K562 (cell line): Measurements from ENCODE around the gene CNTN4. TPM values are rescaled to one million over a fixed set of nuclear protein-coding genes. Genes with fewer than 3 reads are reported as not detected.

Experiments used
- ATAC-seq: fragments of 200-7000 bp; cut with Tn5 transposase; 3 replicates; pipeline ENCODE4 v1.9.1; 2020; ENCODE audit warnings: moderate library complexity
- BruUV-seq: library from RNA; stranded (reverse); fragments of 400-500 nt; replicated peaks from 2 replicates; lab custom pipeline; 2021; lab: Mats Ljungman, UMichigan
- CTCF ChIA-PET: fragments of 300-600 bp; formaldehyde crosslinking; extraction: SDS; loops from one replicate; lab custom pipeline; 2021; ENCODE audit warnings: low intra/inter-chr PET ratio; lab: Yijun Ruan, JAX
- POLR2A ChIA-PET: fragments of 300-600, 350-650 bp; sonication (Branson Sonifier 250); formaldehyde crosslinking; extraction: SDS; loops from one replicate; lab custom pipeline; 2021; ENCODE audit warnings: antibody characterized with exemption, inconsistent platforms; lab: Yijun Ruan, JAX
- DNase-seq, 4 experiments: peaks; one replicate each; pipeline versions ENCODE4 v3.0.0 to v3.0.0-alpha.2; 2011 to 2018; ENCODE audit warnings: low spot score in 3 of 4, mixed read lengths in 3 of 4; ENCODE audit errors: extremely low read depth in 1 of 4
- FAIRE-seq: peaks from 2 replicates; lab custom pipeline; 2011; peaks lifted over from hg19 to GRCh38; lab: Jason Lieb, UNC
- H2AFZ ChIP-seq: 2 replicates; pipeline ENCODE4 v1.6.0; 2011; ENCODE audit warnings: low read depth, low read length, control low read depth, inconsistent platforms
- H3K27ac ChIP-seq: fragments of 200-600 bp; 3 replicates; pipeline ENCODE4 v1.8.0; 2011; ENCODE audit warnings: low read depth, mild to moderate bottlenecking, control low read depth, inconsistent platforms, low read length, moderate library complexity, mixed read lengths; ENCODE audit errors: extremely low read depth
- H3K27me3 ChIP-seq, 2 experiments: fragments of 300-600 bp in 1 of 2; 2 replicates in 1 of 2; 3 replicates in 1 of 2; pipeline versions ENCODE4 v1.6.0 to v1.8.0; 2011; ENCODE audit warnings: inconsistent platforms in 2 of 2, low read length in 2 of 2, mild to moderate bottlenecking in 1 of 2, mixed read lengths in 1 of 2, moderate library complexity in 1 of 2; ENCODE audit not compliant: control insufficient read depth in 2 of 2, insufficient read depth in 2 of 2
- H3K36me3 ChIP-seq: fragments of 300-600 bp; 3 replicates; pipeline ENCODE4 v1.8.0; 2011; ENCODE audit warnings: mild to moderate bottlenecking, low read length, inconsistent platforms; ENCODE audit not compliant: control insufficient read depth, insufficient read depth
- H3K4me1 ChIP-seq, 2 experiments: fragments of 200-600 bp in 1 of 2; replicated peaks in 1 of 2; 2 replicates in 1 of 2; 3 replicates in 1 of 2; pipeline versions ENCODE4 v1.5.1 to v1.8.0; 2011; ENCODE audit warnings: inconsistent platforms in 2 of 2, low read length in 2 of 2, mild to moderate bottlenecking in 1 of 2, mixed read lengths in 1 of 2, moderate library complexity in 1 of 2; ENCODE audit not compliant: control insufficient read depth in 2 of 2, insufficient read depth in 2 of 2
- H3K4me2 ChIP-seq: 2 replicates; pipeline ENCODE4 v1.6.1; 2011; ENCODE audit warnings: low read length, control low read depth, inconsistent platforms, mixed read lengths; ENCODE audit not compliant: insufficient read depth
- H3K4me3 ChIP-seq: fragments of 200-600 bp; sonication (generic), shearing (Covaris generic); 2 replicates; pipeline ENCODE4 v1.5.1; 2016; ENCODE audit warnings: control low read depth, inconsistent platforms
- H3K79me2 ChIP-seq: fragments of 200-600 bp; 3 replicates; pipeline ENCODE4 v1.8.0; 2011; ENCODE audit warnings: low read length, inconsistent platforms; ENCODE audit not compliant: control insufficient read depth, insufficient read depth
- H3K9ac ChIP-seq, 2 experiments: 2 replicates each; pipeline versions ENCODE4 v1.6.0 to v1.6.1; 2011; ENCODE audit warnings: low read depth in 2 of 2, low read length in 2 of 2, control low read depth in 1 of 2, inconsistent platforms in 1 of 2, mild to moderate bottlenecking in 1 of 2, mixed read lengths in 1 of 2; ENCODE audit not compliant: insufficient read depth in 1 of 2
- H3K9me1 ChIP-seq: one replicate; pipeline ENCODE4 v1.6.0; 2011; ENCODE audit warnings: inconsistent platforms, mild to moderate bottlenecking, low read length, moderate library complexity; ENCODE audit not compliant: control insufficient read depth, insufficient read depth
- H3K9me3 ChIP-seq: replicated peaks from 2 replicates; pipeline ENCODE4 v1.5.1; 2011; ENCODE audit warnings: low read depth, low read length, inconsistent platforms; ENCODE audit not compliant: control insufficient read depth, insufficient read depth
- H4K20me1 ChIP-seq: replicated peaks from 2 replicates; pipeline ENCODE4 v1.6.1; 2011; ENCODE audit warnings: low read length, inconsistent platforms, mixed read lengths; ENCODE audit not compliant: control insufficient read depth, insufficient read depth
- ARID3B ChIP-seq: fragments of 250-450 bp; sonication (Bioruptor Pico); IDR thresholded peaks from 2 replicates; pipeline ENCODE4 v1.4.0; 2020; ENCODE audit warnings: borderline replicate concordance
- EP400 ChIP-seq: fragments of 450-650 bp; IDR thresholded peaks from 2 replicates; pipeline ENCODE4 v1.6.1; 2017; ENCODE audit warnings: antibody characterized with exemption, mild to moderate bottlenecking, moderate library complexity
- ESRRB ChIP-seq: fragments of 250-450 bp; sonication (Bioruptor Pico); IDR thresholded peaks from 2 replicates; pipeline ENCODE4 v1.5.0; 2020; ENCODE audit warnings: mild to moderate bottlenecking, moderate library complexity, borderline replicate concordance
- ETS2 ChIP-seq: IDR thresholded peaks from 2 replicates; pipeline ENCODE4 v1.6.1; 2016; ENCODE audit warnings: borderline replicate concordance, missing genetic modification characterization, mild to moderate bottlenecking, moderate library complexity, missing compliant biosample characterization; ENCODE audit not compliant: poor library complexity, severe bottlenecking
- GTF2A2 ChIP-seq: IDR thresholded peaks from 2 replicates; pipeline ENCODE4 v1.6.1; 2016; ENCODE audit warnings: mild to moderate bottlenecking, missing genetic modification characterization, missing compliant biosample characterization
- MAFF ChIP-seq: IDR thresholded peaks from 2 replicates; pipeline ENCODE4 v1.6.1; 2012; ENCODE audit warnings: low read length, improper control_type of control experiment
- NFE2L1 ChIP-seq: fragments of 450-650 bp; IDR thresholded peaks from 2 replicates; pipeline ENCODE4 v1.6.1; 2016; ENCODE audit warnings: missing genetic modification characterization, low read depth, mild to moderate bottlenecking, missing compliant biosample characterization, moderate library complexity, borderline replicate concordance
- NUFIP1 ChIP-seq: fragments of 450-650 bp; IDR thresholded peaks from 2 replicates; pipeline ENCODE4 v1.6.1; 2018; ENCODE audit not compliant: partially characterized antibody
- OTX1 ChIP-seq: fragments of 450-650 bp; formaldehyde crosslinking; IDR thresholded peaks from 2 replicates; pipeline ENCODE4 v1.4.0; 2022; ENCODE audit warnings: mild to moderate bottlenecking
- PYGO2 ChIP-seq: fragments of 450-650 bp; IDR thresholded peaks from 2 replicates; pipeline ENCODE4 v1.6.1; 2016; ENCODE audit warnings: mild to moderate bottlenecking, missing genetic modification characterization, moderate library complexity, missing compliant biosample characterization
- RAD51 ChIP-seq: fragments of 450-650 bp; IDR thresholded peaks from 2 replicates; pipeline ENCODE4 v1.7.1; 2016; ENCODE audit warnings: low read depth, mild to moderate bottlenecking, borderline replicate concordance
- RB1 ChIP-seq: fragments of 450-650 bp; IDR thresholded peaks from 2 replicates; pipeline ENCODE4 v1.6.1; 2017; ENCODE audit warnings: low read depth, mild to moderate bottlenecking
- TAF7 ChIP-seq: fragments of 450-650 bp; IDR thresholded peaks from 2 replicates; pipeline ENCODE4 v1.6.1; 2016; ENCODE audit warnings: missing genetic modification characterization, missing compliant biosample characterization
- TCF15 ChIP-seq: fragments of 250-450 bp; sonication (Bioruptor Pico); IDR thresholded peaks from 2 replicates; pipeline ENCODE4 v1.8.0; 2022; ENCODE audit warnings: moderate library complexity, mild to moderate bottlenecking, inconsistent platforms
- YY1 ChIP-seq, 3 experiments: IDR thresholded peaks; 2 replicates each; pipeline ENCODE4 v1.6.1; 2011; ENCODE audit warnings: low read length in 2 of 3, mild to moderate bottlenecking in 2 of 3, moderate library complexity in 2 of 3, borderline replicate concordance in 1 of 3, control low read depth in 1 of 3, low read depth in 1 of 3; ENCODE audit not compliant: insufficient read depth in 3 of 3, insufficient replicate concordance in 2 of 3, control insufficient read depth in 1 of 3, insufficient read length in 1 of 3; ENCODE audit errors: extremely low read depth in 1 of 3
- ZBTB5 ChIP-seq: fragments of 450-650 bp; IDR thresholded peaks from 2 replicates; pipeline ENCODE4 v1.6.1; 2017; ENCODE audit warnings: antibody characterized with exemption
- ZNF239 ChIP-seq: fragments of 250-450 bp; sonication (Bioruptor Pico); IDR thresholded peaks from 2 replicates; pipeline ENCODE4 v1.4.0; 2020; ENCODE audit warnings: mild to moderate bottlenecking
- ZNF354B ChIP-seq: fragments of 250-450 bp; sonication (Bioruptor Pico); IDR thresholded peaks from 2 replicates; pipeline ENCODE4 v1.4.0; 2020
- ZNF384 ChIP-seq: IDR thresholded peaks from 2 replicates; pipeline ENCODE4 v1.6.1; 2012; ENCODE audit warnings: low read depth, low read length, improper control_type of control experiment
- ZNF644 ChIP-seq: fragments of 200-800 bp; sonication (Bioruptor generic); IDR thresholded peaks from 2 replicates; pipeline ENCODE4 v1.6.1; 2016; ENCODE audit warnings: low read depth, missing genetic modification characterization, missing compliant biosample characterization
- WGBS: fragments of 100-300 bp; shearing (Covaris generic); methylation state at CpG from one replicate; pipeline ENCODE4 v1.1.6; 2016; ENCODE audit warnings: low coverage, mixed read lengths; ENCODE audit not compliant: insufficient coverage; ENCODE audit errors: missing lambda C conversion rate; 5-methylcytosine and 5-hydroxymethylcytosine counted together
- in situ Hi-C: fragments of 300-500 bp; cut with MboI; formaldehyde crosslinking; loops from 4 replicates; pipeline ENCODE4 v1.15.0; 2018; ENCODE audit warnings: inconsistent platforms, mixed read lengths
- intact Hi-C: fragments of 100-400 bp; cut with micrococcal nuclease; formaldehyde crosslinking; loops from 2 replicates; pipeline ENCODE4 v1.14.2; 2022
- polyA plus RNA-seq, 8 experiments: library from polyadenylated mRNA; depleted of rRNA in 4 of 8; stranded (reverse) in 5 of 8; unstranded in 3 of 8; fragments of >200 nt; fragmentation: Nextera tagmentation in 2 of 8; fragmentation: Illumina TruSeq in 1 of 8; extraction: Ambion mirVana in 2 of 8; extraction: Trizol in 1 of 8; gene quantifications; 2 replicates each; pipeline versions ENCODE4 v1.2.1 to v1.2.3, GENCODE V29; 2011 to 2014; ENCODE audit warnings: inconsistent platforms in 1 of 8, missing spikeins in 1 of 8
- total RNA-seq, 7 experiments: library from RNA; depleted of rRNA in 6 of 7; stranded (reverse); fragments of >200 nt in 6 of 7; fragmentation: Illumina TruSeq in 2 of 7; extraction: Trizol in 2 of 7; gene quantifications; 2 replicates each; pipeline versions ENCODE4 v1.2.1 to v1.2.3, GENCODE V29; 2011 to 2021; ENCODE audit warnings: low replicate concordance in 1 of 7

CNTN4 gene
- total and polyA plus RNA-seq, 9 of the 15 experiments (the other 6 are each of a cell fraction or from before 2014, with no cell fraction given): not detected

GRCh38 chr3:2153547-2153946 lies 54.9 kb downstream of the CNTN4 start:
- Histone ChIP-seq H3K79me2 (no peaks in the 10 kb centered on the region), H2AFZ (no peak overlapping the region)
- TF ChIP-seq NUFIP1: no peak
- TF ChIP-seq OTX1 (CRISPR knock-in tag): no peak
- no peak for TF ChIP-seq TCF15
- no peak for TF ChIP-seq MAFF
- no peak for TF ChIP-seq ZNF354B (CRISPR knock-in tag)
- TF ChIP-seq ESRRB (CRISPR knock-in tag): no peak
- TF ChIP-seq ZBTB5: no peak
- no peak for TF ChIP-seq RB1
- no peak for TF ChIP-seq EP400
- no peak for TF ChIP-seq TAF7
- no peak for TF ChIP-seq ETS2
- TF ChIP-seq ARID3B: no peak
- TF ChIP-seq ZNF644 (tag): no peak
- TF ChIP-seq PYGO2 (tag): no peak
- TF ChIP-seq ZNF384: no peak
- no peak for TF ChIP-seq NFE2L1 (tag)
- no peak for TF ChIP-seq RAD51
- TF ChIP-seq YY1 (IDR thresholded peaks at IDR 0.05; ENCODE audit: borderline replicate concordance in 1 of 3, control insufficient read depth in 1 of 3, extremely low read depth in 1 of 3, insufficient read depth in 3 of 3, insufficient read length in 1 of 3, insufficient replicate concordance in 2 of 3, low read depth in 1 of 3, low read length in 2 of 3): no peak
- no peak for TF ChIP-seq ZNF239 (CRISPR knock-in tag)
- no peak for TF ChIP-seq GTF2A2 (tag)
- TF ChIP-seq, all 486 proteins: peak for 0
- 1% methylated on average over 5 of the region's 5 CpGs for WGBS
- Histone ChIP-seq H3K4me3 (no peak overlapping the region), H3K27me3 (no peaks in the 10 kb centered on the region), H3K36me3 (no peaks in the 10 kb centered on the region), H3K4me1 (no peaks in the 10 kb centered on the region), H3K9me3 (no peaks in the 10 kb centered on the region), H3K9me1 (no peaks in the 10 kb centered on the region), H3K27ac (no peak overlapping the region), H3K9ac (no peak overlapping the region), H3K4me2 (no peak overlapping the region), H4K20me1 (no peaks in the 10 kb centered on the region)
- ATAC-seq (no peak), DNase-seq (no peak), FAIRE-seq (no peak)
- intact Hi-C loops (loop anchor here (10.0 kb wide), 2 partner anchors 1249 to 1519 kb away; no protein-coding TSS in a partner anchor), in situ Hi-C loops (no loop called here)
- POLR2A ChIA-PET: no interaction called here
- BruUV-seq: no TSS peak
- CTCF ChIA-PET: no interaction called here
